ENCODE measurements around the gene SSTR3.

GRCh38 chr22:37220543-37220981 is 8.3 kb upstream of the SSTR3 start:
- TF ChIP-seq CREB1 (CRISPR knock-in tag; IDR thresholded peaks at IDR 0.05), result no peak
- TF ChIP-seq ATF6 (CRISPR knock-in tag; IDR thresholded peaks at IDR 0.05), result no peak
- TF ChIP-seq TP53 (CRISPR knock-in tag; IDR thresholded peaks at IDR 0.05), result no peak
- TF ChIP-seq CTCF (IDR thresholded peaks at IDR 0.05), result no peak
- no peak for TF ChIP-seq ZNF138 (CRISPR knock-in tag; conservative IDR thresholded peaks at IDR 0.05)
- TF ChIP-seq CBFB (CRISPR knock-in tag; IDR thresholded peaks at IDR 0.05; ENCODE audit: low read depth), result no peak
- TF ChIP-seq CREM (CRISPR knock-in tag; IDR thresholded peaks at IDR 0.05), result no peak
- no peak for TF ChIP-seq FOXJ3 (CRISPR knock-in tag; IDR thresholded peaks at IDR 0.05; ENCODE audit: borderline replicate concordance)
- TF ChIP-seq E2F4 (CRISPR knock-in tag; IDR thresholded peaks at IDR 0.05; ENCODE audit: borderline replicate concordance, low read depth), result no peak
- no peak for TF ChIP-seq ELF4 (CRISPR knock-in tag; IDR thresholded peaks at IDR 0.05; ENCODE audit: low read depth)

Measured in WTC11 (cell line).